Lower leg skin (tissue), 3 donors: ENCODE results near the gene EIPR1.

Experiments used
- POLR2A ChIP-seq, 2 donors: fragments of 450-650 bp; IDR thresholded peaks; one replicate each; pipeline ENCODE4 v1.6.1; 2016 to 2017; ENCODE audit warnings: antibody characterized with exemption in 2 of 2, mild to moderate bottlenecking in 1 of 2, moderate library complexity in 1 of 2
- TF ChIP-seq, protein P1 (sequence below), 3 donors: fragments of 450-650 bp; IDR thresholded peaks; one replicate each; pipeline ENCODE4 v1.5.1; 2016; ENCODE audit warnings: antibody characterized with exemption in 3 of 3, mild to moderate bottlenecking in 3 of 3, moderate library complexity in 2 of 3

DNA sequence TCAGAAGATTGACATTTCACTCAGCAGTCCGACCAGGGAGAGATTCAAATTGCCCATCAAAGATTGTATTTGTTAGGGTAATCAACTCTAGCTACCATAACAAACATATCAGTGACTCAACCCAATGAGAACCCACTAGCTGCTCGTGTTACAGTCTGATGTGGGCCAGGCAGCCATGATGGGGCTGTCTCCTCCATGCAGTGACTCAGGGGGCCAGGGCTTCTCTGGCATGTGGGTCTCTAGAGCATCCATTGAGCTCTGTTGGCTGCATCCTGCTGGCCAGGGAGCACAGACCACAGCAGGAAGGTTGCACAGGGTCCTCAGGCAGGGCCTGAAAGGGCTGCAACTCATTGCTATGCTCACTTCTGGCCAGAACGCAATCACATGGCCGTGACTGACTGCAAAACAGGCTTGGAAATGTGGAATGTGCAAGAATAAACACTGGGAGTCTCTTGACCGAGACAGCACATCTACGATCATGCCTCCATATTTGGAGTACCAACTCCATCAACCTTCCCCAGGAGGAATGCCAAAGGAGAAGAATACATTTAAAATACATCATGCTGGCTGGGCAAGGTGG, 216.8 kb downstream of the EIPR1 start:
- TF ChIP-seq, protein P1, sequence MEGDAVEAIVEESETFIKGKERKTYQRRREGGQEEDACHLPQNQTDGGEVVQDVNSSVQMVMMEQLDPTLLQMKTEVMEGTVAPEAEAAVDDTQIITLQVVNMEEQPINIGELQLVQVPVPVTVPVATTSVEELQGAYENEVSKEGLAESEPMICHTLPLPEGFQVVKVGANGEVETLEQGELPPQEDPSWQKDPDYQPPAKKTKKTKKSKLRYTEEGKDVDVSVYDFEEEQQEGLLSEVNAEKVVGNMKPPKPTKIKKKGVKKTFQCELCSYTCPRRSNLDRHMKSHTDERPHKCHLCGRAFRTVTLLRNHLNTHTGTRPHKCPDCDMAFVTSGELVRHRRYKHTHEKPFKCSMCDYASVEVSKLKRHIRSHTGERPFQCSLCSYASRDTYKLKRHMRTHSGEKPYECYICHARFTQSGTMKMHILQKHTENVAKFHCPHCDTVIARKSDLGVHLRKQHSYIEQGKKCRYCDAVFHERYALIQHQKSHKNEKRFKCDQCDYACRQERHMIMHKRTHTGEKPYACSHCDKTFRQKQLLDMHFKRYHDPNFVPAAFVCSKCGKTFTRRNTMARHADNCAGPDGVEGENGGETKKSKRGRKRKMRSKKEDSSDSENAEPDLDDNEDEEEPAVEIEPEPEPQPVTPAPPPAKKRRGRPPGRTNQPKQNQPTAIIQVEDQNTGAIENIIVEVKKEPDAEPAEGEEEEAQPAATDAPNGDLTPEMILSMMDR (IDR thresholded peaks at IDR 0.05) = no peak
- no peak for TF ChIP-seq POLR2A (IDR thresholded peaks at IDR 0.05)
